Activated CD4-positive, alpha-beta T cell treated with anti-CD3 and anti-CD28 coated beads, Interleukin-2, amount 10 ng/mL, durations not matched to agents 24 days and 14 days (primary cell): ENCODE data around the gene HAUS7. TPM values are rescaled to one million over a fixed set of nuclear protein-coding genes. Genes with fewer than 3 reads are reported as not detected.

Experiments
- DNase-seq: peaks from one replicate; pipeline ENCODE4 v3.0.0; 2022
- H3K27ac Mint-ChIP-seq: one replicate; pipeline ENCODE4 v1.8.0; 2022; ENCODE audit warnings: mild to moderate bottlenecking, mixed read lengths
- H3K27me3 Mint-ChIP-seq: one replicate; pipeline ENCODE4 v1.8.0; 2022; ENCODE audit warnings: mixed read lengths
- H3K36me3 Mint-ChIP-seq: one replicate; pipeline ENCODE4 v1.8.0; 2022; ENCODE audit warnings: low read depth, mild to moderate bottlenecking, mixed read lengths
- H3K4me1 Mint-ChIP-seq: one replicate; pipeline ENCODE4 v1.8.0; 2021; ENCODE audit warnings: mixed read lengths
- H3K4me3 Mint-ChIP-seq: one replicate; pipeline ENCODE4 v1.8.0; 2022; ENCODE audit warnings: mild to moderate bottlenecking, moderate library complexity, mixed read lengths
- H3K9me3 Mint-ChIP-seq: one replicate; pipeline ENCODE4 v1.8.0; 2021; ENCODE audit warnings: mixed read lengths
- intact Hi-C: fragments of 100-400 bp; cut with micrococcal nuclease; formaldehyde crosslinking; loops from one replicate; pipeline ENCODE4 v1.15.1; 2023
- total RNA-seq: library from RNA; stranded (reverse); gene quantifications from 2 replicates; pipeline ENCODE4 v1.2.3, GENCODE V29; 2022

Gene HAUS7
- total RNA-seq, 1 donor from 2014 or later: 79.4 TPM

DNA sequence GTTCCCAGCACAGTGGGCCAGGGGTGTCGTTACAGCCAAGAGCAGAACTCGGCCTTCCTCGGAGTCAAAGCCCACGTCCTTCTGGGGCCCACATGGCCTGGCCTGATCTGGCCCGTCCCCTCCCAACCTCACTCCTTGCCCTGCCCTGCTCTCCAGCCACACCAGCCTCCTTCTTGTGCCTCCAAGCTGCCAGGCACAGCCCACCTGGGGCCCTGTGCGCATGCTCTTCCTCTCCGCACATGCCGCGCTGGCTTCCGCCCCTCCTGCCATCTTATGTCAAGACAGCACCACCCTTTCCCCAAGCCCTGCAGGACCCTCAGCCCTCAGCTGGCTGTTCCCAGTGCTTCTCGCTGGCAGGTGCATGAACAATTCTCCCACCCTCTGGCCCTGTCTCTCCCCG, 6.8 kb downstream of the HAUS7 start:
- Mint-ChIP-seq H3K4me1 (peaks cover 3% of the 10 kb centered on the region), H3K9me3 (no peaks in the 10 kb centered on the region), H3K36me3 (peaks cover 22% of the 10 kb centered on the region), H3K4me3 (no peak overlapping the region), H3K27me3 (no peaks in the 10 kb centered on the region), H3K27ac (no peak overlapping the region)
- no peak for DNase-seq
- intact Hi-C loops: no loop called here

GRCh38 chrX:153463031-153463430, 7.3 kb downstream of the HAUS7 start:
- Mint-ChIP-seq H3K27me3 (no peaks in the 10 kb centered on the region), H3K4me3 (no peak overlapping the region), H3K9me3 (no peaks in the 10 kb centered on the region), H3K36me3 (peaks cover 22% of the 10 kb centered on the region), H3K27ac (no peak overlapping the region), H3K4me1 (peaks cover 3% of the 10 kb centered on the region)
- intact Hi-C loops: no loop called here
- no peak for DNase-seq

GRCh38 chrX:153462291-153462690, 8.1 kb downstream of the HAUS7 start:
- DNase-seq: no peak
- Mint-ChIP-seq H3K4me3 (no peak overlapping the region), H3K4me1 (peaks cover 1% of the 10 kb centered on the region), H3K27ac (no peak overlapping the region), H3K27me3 (no peaks in the 10 kb centered on the region), H3K9me3 (no peaks in the 10 kb centered on the region), H3K36me3 (peaks cover 20% of the 10 kb centered on the region)
- intact Hi-C loops: no loop called here

DNA sequence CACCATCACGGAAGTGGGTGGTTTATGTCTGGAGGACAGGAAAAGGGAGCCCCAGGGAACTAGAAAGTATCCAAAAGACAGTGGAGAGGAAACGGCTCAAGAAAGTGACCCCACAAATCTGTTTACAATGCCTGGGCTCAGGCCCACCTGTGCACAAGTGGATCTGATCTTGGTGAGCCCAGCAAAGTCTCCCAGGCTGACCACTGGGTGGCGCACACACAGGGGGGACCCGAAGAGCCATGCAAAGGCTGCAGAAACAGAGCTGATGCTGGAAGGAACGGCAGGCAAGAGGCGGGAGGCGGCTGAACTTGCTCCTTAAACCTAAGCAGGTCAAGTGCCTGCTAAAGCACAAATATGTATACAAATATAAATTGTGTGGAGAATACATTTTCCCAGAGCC, 9.6 kb downstream of the HAUS7 start:
- intact Hi-C loops: no loop called here
- peak; percentile 79 for DNase-seq
- no peaks in the 10 kb centered on the region for H3K27me3 Mint-ChIP-seq
- H3K4me1 Mint-ChIP-seq: no peaks in the 10 kb centered on the region
- H3K9me3 Mint-ChIP-seq: no peaks in the 10 kb centered on the region
- peaks cover 18% of the 10 kb centered on the region for H3K36me3 Mint-ChIP-seq
- no peak overlapping the region for H3K4me3 Mint-ChIP-seq
- H3K27ac Mint-ChIP-seq: no peak overlapping the region

DNA sequence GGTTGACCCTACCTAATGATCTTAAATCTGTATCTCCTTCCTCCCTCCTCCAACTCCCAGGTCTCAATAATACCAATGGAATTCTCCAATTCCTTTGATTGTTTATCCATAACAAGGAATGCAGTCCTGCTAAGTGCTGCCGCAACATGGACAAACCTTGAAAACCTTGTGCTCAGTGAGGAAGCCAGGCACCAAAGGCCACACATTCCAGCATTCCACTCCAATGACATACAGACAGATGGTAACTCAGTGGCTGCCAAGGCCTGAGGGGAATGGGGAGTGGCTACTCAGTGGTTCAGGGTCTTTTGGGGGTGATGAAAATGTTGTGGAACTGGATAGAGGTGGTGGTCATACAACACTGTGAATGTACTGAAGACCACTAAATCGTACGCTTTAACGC, 10.4 kb downstream of the HAUS7 start:
- Mint-ChIP-seq H3K27me3 (no peaks in the 10 kb centered on the region), H3K9me3 (no peaks in the 10 kb centered on the region), H3K27ac (no peak overlapping the region), H3K36me3 (peaks cover 20% of the 10 kb centered on the region), H3K4me1 (no peaks in the 10 kb centered on the region), H3K4me3 (no peak overlapping the region)
- intact Hi-C loops: no loop called here
- DNase-seq: no peak

- peaks cover 15% of the 10 kb centered on the region for H3K36me3 Mint-ChIP-seq
- DNase-seq: no peak
- H3K27ac Mint-ChIP-seq: no peak overlapping the region
- H3K4me1 Mint-ChIP-seq: no peaks in the 10 kb centered on the region
- intact Hi-C loops: no loop called here
- no peaks in the 10 kb centered on the region for H3K9me3 Mint-ChIP-seq
- no peak overlapping the region for H3K4me3 Mint-ChIP-seq
- H3K27me3 Mint-ChIP-seq: no peaks in the 10 kb centered on the region
Observed at GRCh38 chrX:153458476-153458875, 11.9 kb downstream of the HAUS7 start.

- no peak overlapping the region for H3K27ac Mint-ChIP-seq
- peaks cover 16% of the 10 kb centered on the region for H3K36me3 Mint-ChIP-seq
- intact Hi-C loops: no loop called here
- H3K9me3 Mint-ChIP-seq: no peaks in the 10 kb centered on the region
- DNase-seq: no peak
- no peaks in the 10 kb centered on the region for H3K4me1 Mint-ChIP-seq
- H3K27me3 Mint-ChIP-seq: no peaks in the 10 kb centered on the region
- H3K4me3 Mint-ChIP-seq: no peak overlapping the region
Observed at GRCh38 chrX:153457827-153458466, 12.4 kb downstream of the HAUS7 start.

GRCh38 chrX:153457136-153457825, 13.1 kb downstream of the HAUS7 start:
- no peaks in the 10 kb centered on the region for H3K4me1 Mint-ChIP-seq
- no peaks in the 10 kb centered on the region for H3K9me3 Mint-ChIP-seq
- no peak for DNase-seq
- intact Hi-C loops: no loop called here
- H3K27me3 Mint-ChIP-seq: no peaks in the 10 kb centered on the region
- H3K36me3 Mint-ChIP-seq: peaks cover 16% of the 10 kb centered on the region
- H3K27ac Mint-ChIP-seq: no peak overlapping the region
- no peak overlapping the region for H3K4me3 Mint-ChIP-seq

GRCh38 chrX:153456704-153457103, 13.7 kb downstream of the HAUS7 start:
- DNase-seq: no peak
- Mint-ChIP-seq H3K4me3 (no peak overlapping the region), H3K9me3 (no peaks in the 10 kb centered on the region), H3K36me3 (peaks cover 14% of the 10 kb centered on the region), H3K27me3 (no peaks in the 10 kb centered on the region), H3K4me1 (no peaks in the 10 kb centered on the region), H3K27ac (no peak overlapping the region)
- intact Hi-C loops: no loop called here

- intact Hi-C loops: no loop called here
- Mint-ChIP-seq H3K36me3 (peaks cover 12% of the 10 kb centered on the region), H3K4me1 (no peaks in the 10 kb centered on the region), H3K27me3 (no peaks in the 10 kb centered on the region), H3K27ac (no peak overlapping the region), H3K4me3 (no peak overlapping the region), H3K9me3 (no peaks in the 10 kb centered on the region)
- DNase-seq: no peak
Observed at GRCh38 chrX:153456161-153456560, 14.2 kb downstream of the HAUS7 start.

GRCh38 chrX:153455571-153455970, 14.8 kb downstream of the HAUS7 start:
- H3K27ac Mint-ChIP-seq: no peak overlapping the region
- no peaks in the 10 kb centered on the region for H3K27me3 Mint-ChIP-seq
- no peaks in the 10 kb centered on the region for H3K9me3 Mint-ChIP-seq
- intact Hi-C loops: no loop called here
- no peak for DNase-seq
- no peaks in the 10 kb centered on the region for H3K4me1 Mint-ChIP-seq
- H3K36me3 Mint-ChIP-seq: peaks cover 15% of the 10 kb centered on the region
- no peak overlapping the region for H3K4me3 Mint-ChIP-seq

GRCh38 chrX:153454901-153455550, 15.3 kb downstream of the HAUS7 start:
- intact Hi-C loops: no loop called here
- Mint-ChIP-seq H3K4me1 (no peaks in the 10 kb centered on the region), H3K36me3 (peaks cover 13% of the 10 kb centered on the region)

DNA sequence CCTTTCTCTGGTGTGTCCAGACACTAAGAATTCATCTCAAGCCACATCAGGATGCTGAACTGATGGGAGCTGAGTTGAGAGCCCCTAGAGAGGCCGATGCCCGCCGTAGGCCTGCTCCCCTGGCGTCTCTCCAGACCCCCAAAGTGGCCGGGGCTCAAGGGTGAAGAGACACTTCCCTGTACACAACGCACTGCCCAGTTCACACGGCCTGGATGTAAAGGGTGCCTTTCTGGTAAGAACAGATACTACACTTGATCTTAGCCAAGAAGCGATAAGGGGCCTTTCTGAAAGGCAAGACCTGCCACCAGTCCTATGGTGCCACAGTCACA, 19.5 kb downstream of the HAUS7 start:
- H3K36me3 Mint-ChIP-seq: peaks cover 6% of the 10 kb centered on the region
- no peak overlapping the region for H3K4me3 Mint-ChIP-seq
- no peak for DNase-seq
- no peaks in the 10 kb centered on the region for H3K9me3 Mint-ChIP-seq
- H3K27me3 Mint-ChIP-seq: no peaks in the 10 kb centered on the region
- no peaks in the 10 kb centered on the region for H3K4me1 Mint-ChIP-seq
- no peak overlapping the region for H3K27ac Mint-ChIP-seq
- intact Hi-C loops: no loop called here

More at GRCh38 chrX:153454901-153455550, 15.3 kb downstream of the HAUS7 start:
- Mint-ChIP-seq H3K27me3 (no peaks in the 10 kb centered on the region), H3K9me3 (no peaks in the 10 kb centered on the region), H3K4me3 (no peak overlapping the region), H3K27ac (no peak overlapping the region)
- no peak for DNase-seq

- H3K4me3 Mint-ChIP-seq: no peak overlapping the region
- intact Hi-C loops: no loop called here
- H3K4me1 Mint-ChIP-seq: no peaks in the 10 kb centered on the region
- H3K36me3 Mint-ChIP-seq: peaks cover 5% of the 10 kb centered on the region
- no peak for DNase-seq
- no peaks in the 10 kb centered on the region for H3K9me3 Mint-ChIP-seq
- no peak overlapping the region for H3K27ac Mint-ChIP-seq
- H3K27me3 Mint-ChIP-seq: no peaks in the 10 kb centered on the region
Observed at GRCh38 chrX:153450114-153450948, 20.0 kb downstream of the HAUS7 start.
